GM11168 (cell line): ENCODE data around the gene CAMKK1.

Experiments
- in situ Hi-C: fragments of 300-500 bp; cut with MboI; formaldehyde crosslinking; loops from one replicate; pipeline ENCODE4 v1.12.0; 2022; ENCODE audit warnings: low sequenced_read_pairs; ENCODE audit not compliant: unreplicated experiment

CAMKK1 gene

DNA sequence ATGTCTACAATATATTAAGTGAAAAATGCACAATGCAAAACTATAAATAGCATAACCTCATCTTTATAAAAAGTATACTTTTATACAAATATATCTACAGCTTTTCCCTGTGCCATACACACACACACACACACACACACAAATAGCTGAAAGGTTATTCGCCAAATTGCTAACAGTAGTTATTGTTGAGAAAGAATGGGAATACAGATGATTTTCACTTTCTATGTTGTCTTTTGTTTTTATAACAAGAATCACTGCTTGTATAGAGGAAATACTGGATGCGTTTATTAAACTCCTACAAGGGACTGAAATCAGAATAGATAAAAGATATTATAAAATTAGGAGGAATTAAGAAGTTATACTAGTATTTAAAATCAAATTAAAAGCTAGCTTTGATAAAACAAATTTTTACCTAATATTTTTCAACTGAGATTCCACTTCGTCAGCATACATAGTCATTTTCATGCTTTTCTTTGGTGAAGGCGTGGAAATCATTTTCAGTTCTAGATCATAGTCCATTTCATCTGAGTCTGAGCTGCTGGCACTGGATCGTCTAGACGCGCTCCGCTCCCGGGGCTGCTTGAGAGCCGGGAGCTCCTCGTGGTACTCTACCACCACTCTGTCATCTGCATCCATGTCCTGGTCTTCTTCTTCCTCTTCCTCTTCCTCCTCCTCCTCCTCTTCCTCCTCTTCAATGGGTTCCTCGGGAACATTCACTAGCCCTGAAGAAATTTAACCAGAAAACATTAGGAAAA is 74.8 kb downstream of the CAMKK1 start:
- in situ Hi-C loops = no loop called here

DNA sequence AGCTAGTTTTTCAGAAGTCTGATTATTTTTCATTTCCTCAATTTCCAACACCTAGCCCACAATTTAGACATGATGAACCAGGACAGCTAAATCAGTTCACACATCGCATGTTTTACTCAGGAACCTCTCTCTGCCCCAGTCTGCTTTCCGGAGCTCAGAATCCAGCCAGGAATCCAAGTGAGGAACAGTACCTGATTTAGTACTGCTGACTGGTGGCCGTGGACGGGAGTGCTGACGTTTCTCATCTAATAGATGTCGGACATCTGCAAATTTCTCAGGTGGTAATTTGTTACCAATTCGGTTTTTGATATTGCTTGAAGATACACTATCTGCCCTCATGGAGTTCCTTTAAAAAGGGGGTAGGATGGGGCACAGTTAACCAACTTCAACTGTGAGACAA is 76.9 kb downstream of the CAMKK1 start:
- in situ Hi-C loops = no loop called here

DNA sequence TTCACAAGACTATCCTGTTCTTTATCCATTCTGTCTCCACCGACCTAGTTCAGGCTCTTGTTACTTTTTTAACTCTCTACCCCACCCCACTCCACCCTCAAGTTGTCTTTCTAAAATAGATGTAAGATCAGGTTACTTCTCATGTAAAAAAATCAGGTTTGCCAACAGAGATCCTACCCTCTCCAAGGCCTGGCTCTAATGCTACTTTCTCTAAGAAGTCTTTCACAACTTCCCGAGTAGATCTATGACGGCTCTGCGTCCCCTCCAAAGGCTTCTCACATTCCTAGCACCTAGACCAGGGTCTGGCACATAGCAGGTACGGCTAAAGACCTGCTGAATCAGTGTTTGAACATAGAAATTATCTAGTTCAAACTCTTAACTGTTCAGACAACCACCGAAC is 77.7 kb downstream of the CAMKK1 start:
- in situ Hi-C loops = no loop called here

DNA sequence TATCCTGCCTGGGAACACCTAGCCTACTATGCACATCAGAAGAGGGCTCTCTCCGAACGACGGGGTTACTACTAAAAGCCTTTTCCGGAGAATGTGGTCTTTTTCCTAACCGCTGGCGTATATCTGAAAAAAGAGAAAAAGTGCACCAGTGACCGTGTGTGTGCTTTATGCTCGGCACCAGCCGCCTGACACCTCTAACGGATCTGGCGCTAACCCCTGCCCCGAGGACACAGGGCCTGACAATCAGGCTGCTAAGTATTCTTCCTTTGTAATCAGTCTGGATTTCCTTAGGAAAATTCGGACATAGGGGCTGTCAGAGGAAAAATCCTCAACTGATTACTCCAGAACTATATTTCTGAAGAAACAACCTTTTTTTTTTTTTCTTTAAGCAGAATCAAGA is 78.5 kb downstream of the CAMKK1 start:
- in situ Hi-C loops = no loop called here

DNA sequence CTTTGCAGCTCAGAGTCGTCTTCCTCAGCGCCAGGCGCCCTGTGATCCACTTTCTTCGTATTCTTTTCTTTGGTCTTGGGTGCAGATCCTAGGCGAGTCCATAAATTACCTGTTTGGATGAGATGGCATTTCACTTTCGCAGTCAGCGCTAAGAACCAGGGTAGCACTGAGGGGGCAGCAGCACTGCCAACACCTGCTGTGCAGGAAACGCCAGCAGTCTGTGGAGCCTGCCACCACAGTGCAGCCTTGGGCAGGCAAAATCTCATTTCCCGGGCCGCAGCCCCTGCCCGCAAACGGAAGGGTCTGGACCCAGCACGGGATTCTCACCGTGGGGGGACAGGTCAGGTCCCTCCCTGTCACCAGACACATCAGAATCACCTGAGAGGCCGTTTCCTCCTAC is 79.7 kb downstream of the CAMKK1 start:
- in situ Hi-C loops = no loop called here

DNA sequence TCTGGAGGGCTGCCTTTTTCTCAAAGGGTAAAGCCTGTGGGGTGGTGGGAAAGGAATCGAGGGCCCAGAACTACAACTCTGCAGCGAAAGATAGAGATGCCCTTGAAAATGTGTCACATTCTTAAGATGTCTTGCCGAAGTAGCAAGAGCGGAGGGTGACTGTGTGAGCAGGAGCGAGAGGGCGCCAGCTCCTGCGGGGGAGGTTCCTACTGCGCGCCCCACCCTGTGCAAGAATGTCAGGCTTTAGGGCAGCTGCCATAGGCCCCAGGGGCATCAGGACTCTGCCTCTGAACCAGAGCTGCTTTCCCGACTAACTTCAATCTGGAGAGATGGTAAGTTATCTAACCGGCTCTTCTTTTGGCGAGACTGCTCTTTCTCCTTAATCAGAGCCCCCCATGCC is 80.1 kb downstream of the CAMKK1 start:
- in situ Hi-C loops = no loop called here

DNA sequence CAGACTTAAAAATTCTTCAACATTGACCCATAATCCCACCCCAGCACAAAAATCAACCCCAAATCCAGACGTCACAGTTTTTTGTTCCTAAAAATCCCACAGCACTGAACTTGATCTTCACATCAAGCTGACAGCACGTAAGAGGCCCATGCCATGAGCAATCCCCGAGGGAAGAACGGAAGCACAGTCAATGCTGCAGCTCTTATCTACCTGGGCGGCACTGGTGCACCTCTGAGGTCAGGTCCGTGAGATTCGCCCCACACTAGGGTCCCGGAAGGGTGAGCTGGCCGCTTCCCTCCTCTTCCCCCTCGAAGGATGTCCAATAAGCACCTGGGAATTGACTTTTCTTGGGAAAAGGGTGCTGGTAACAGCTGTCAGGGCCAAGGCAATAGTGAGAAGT is 80.6 kb downstream of the CAMKK1 start:
- in situ Hi-C loops = no loop called here
